Natural killer cell (primary cell): ENCODE measurements around the gene CHRD. TPM values are rescaled to one million over a fixed set of nuclear protein-coding genes. Genes with fewer than 3 reads are reported as not detected.

Source experiments
- ATAC-seq, 3 donors: fragments of 150-1000 bp in 2 of 3; fragments of 200-7000 bp in 1 of 3; cut with Tn5 transposase; 1 replicate in 1 of 3; 2 replicates in 2 of 3; pipeline ENCODE4 v1.10.0; 2021; ENCODE audit warnings: mild to moderate bottlenecking in 2 of 3, moderate library complexity in 2 of 3
- DNase-seq, 2 donors: peaks; one replicate each; pipeline versions ENCODE4 v3.0.0 to v3.0.0-alpha.2; 2013 to 2021; ENCODE audit warnings: mixed read lengths in 1 of 2
- H3K27ac ChIP-seq: one replicate; pipeline ENCODE4 v1.5.1; 2013; ENCODE audit warnings: mild to moderate bottlenecking, low read length
- H3K27me3 ChIP-seq: one replicate; pipeline ENCODE4 v1.6.1; 2013; ENCODE audit warnings: low read length; ENCODE audit not compliant: control insufficient read depth, insufficient read depth
- H3K36me3 ChIP-seq: one replicate; pipeline ENCODE4 v1.6.1; 2013; ENCODE audit warnings: low read length; ENCODE audit not compliant: control insufficient read depth, insufficient read depth
- H3K4me1 ChIP-seq: one replicate; pipeline ENCODE4 v1.6.1; 2013; ENCODE audit warnings: low read length; ENCODE audit not compliant: control insufficient read depth, insufficient read depth
- H3K4me3 ChIP-seq: one replicate; pipeline ENCODE4 v1.5.1; 2013; ENCODE audit warnings: low read length
- H3K9me3 ChIP-seq: one replicate; pipeline ENCODE4 v1.6.1; 2013; ENCODE audit warnings: low read length; ENCODE audit not compliant: control insufficient read depth, insufficient read depth
- H3K27ac Mint-ChIP-seq, 2 donors: one replicate each; pipeline ENCODE4 v1.8.0; 2022; ENCODE audit warnings: mild to moderate bottlenecking in 2 of 2, mixed read lengths in 2 of 2, moderate library complexity in 1 of 2
- H3K27me3 Mint-ChIP-seq, 2 donors: one replicate each; pipeline ENCODE4 v1.8.0; 2022; ENCODE audit warnings: low read depth in 2 of 2, mixed read lengths in 2 of 2
- H3K36me3 Mint-ChIP-seq: one replicate; pipeline ENCODE4 v1.8.0; 2022; ENCODE audit warnings: mixed read lengths
- H3K4me1 Mint-ChIP-seq, 2 donors: one replicate each; pipeline ENCODE4 v1.8.0; 2022; ENCODE audit warnings: mixed read lengths in 2 of 2
- H3K4me3 Mint-ChIP-seq: one replicate; pipeline ENCODE4 v1.8.0; 2022; ENCODE audit warnings: mild to moderate bottlenecking, moderate library complexity, mixed read lengths
- H3K9me3 Mint-ChIP-seq, 2 donors: one replicate each; pipeline ENCODE4 v1.8.0; 2022; ENCODE audit warnings: mixed read lengths in 2 of 2
- CTCF ChIP-seq: fragments of 200-600 bp; IDR thresholded peaks from one replicate; pipeline ENCODE4 v1.8.0; 2022; ENCODE audit warnings: antibody characterized with exemption
- WGBS: methylation state at CpG from one replicate; pipeline ENCODE4 v1.1.7; 2013; ENCODE audit warnings: missing lambda C conversion rate; ENCODE audit not compliant: insufficient coverage; 5-methylcytosine and 5-hydroxymethylcytosine counted together
- intact Hi-C: fragments of 100-400 bp; cut with micrococcal nuclease; formaldehyde crosslinking; loops from one replicate; pipeline ENCODE4 v1.14.2; 2022
- total RNA-seq, 4 donors: library from RNA; stranded (reverse); fragments of 120-200 nt in 1 of 4; gene quantifications; one replicate each; pipeline versions ENCODE4 v1.2.3 to v1.2.4, GENCODE V29; 2013 to 2022

The CHRD gene
- total RNA-seq, 3 donors from 2014 or later (not counting 1 experiment from before 2014, with no cell fraction given): 0.78 TPM; not detected in 2

- Mint-ChIP-seq H3K9me3 (no peaks in the 10 kb centered on the region), H3K4me1 (peaks cover 13 to 20% of the 10 kb centered on the region in 2 donors), H3K27me3 (no peaks in the 10 kb centered on the region), H3K27ac (peak overlapping the region in 1 of 2 donors; percentile 15), H3K4me3 (no peak overlapping the region), H3K36me3 (no peaks in the 10 kb centered on the region)
- intact Hi-C loops: no loop called here
- TF ChIP-seq CTCF: no peak
- no peak overlapping the region for H3K4me3 ChIP-seq
- no peaks in the 10 kb centered on the region for H3K27me3 ChIP-seq
- ATAC-seq: no peak
- no peak overlapping the region for H3K27ac ChIP-seq
- H3K36me3 ChIP-seq: peaks cover 22% of the 10 kb centered on the region
- no peak for DNase-seq
- 91% methylated on average over 3 of the region's 3 CpGs for WGBS
- H3K4me1 ChIP-seq: peaks cover 8% of the 10 kb centered on the region
- no peaks in the 10 kb centered on the region for H3K9me3 ChIP-seq
Measured at GRCh38 chr3:184368586-184369183, 11.2 kb upstream of the CHRD start.

DNA sequence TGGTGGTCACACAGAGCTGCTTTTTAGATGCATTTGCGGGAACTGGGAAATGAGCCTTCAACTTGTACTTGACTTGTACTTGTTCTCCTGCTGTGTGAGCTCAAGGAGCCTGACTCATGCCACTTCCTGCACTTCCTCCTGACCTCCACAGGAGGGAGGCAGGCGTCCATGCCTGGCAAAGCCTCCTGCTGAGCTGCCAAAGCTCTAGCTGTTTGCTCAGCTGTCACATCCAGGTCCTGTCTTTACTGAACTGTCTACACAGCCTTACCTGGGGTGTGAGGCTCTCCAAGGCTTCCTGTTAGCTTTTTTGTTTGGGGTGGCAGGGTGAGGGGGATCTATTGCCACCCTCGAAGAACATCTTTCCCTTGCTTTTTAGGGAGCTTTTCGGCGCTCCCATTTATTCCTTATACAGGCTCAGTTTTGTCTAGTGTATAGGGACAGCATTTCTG is 8.3 kb upstream of the CHRD start:
- H3K27ac ChIP-seq: no peak overlapping the region
- no peak overlapping the region for H3K4me3 Mint-ChIP-seq
- H3K4me1 ChIP-seq: no peaks in the 10 kb centered on the region
- no peaks in the 10 kb centered on the region for H3K9me3 Mint-ChIP-seq
- H3K27me3 ChIP-seq: no peaks in the 10 kb centered on the region
- intact Hi-C loops: loop anchor here (2.0 kb wide), 1 partner anchor 141 kb away; no protein-coding TSS in a partner anchor
- H3K4me1 Mint-ChIP-seq: peaks cover 0 to 5% of the 10 kb centered on the region in 2 donors
- TF ChIP-seq CTCF: peak; percentile 64
- no peak overlapping the region for H3K4me3 ChIP-seq
- WGBS: 19% methylated on average over 2 of the region's 5 CpGs
- H3K27ac Mint-ChIP-seq: peak overlapping the region in 1 of 2 donors; percentile 35
- H3K36me3 ChIP-seq: peaks cover 20% of the 10 kb centered on the region
- H3K9me3 ChIP-seq: no peaks in the 10 kb centered on the region
- H3K36me3 Mint-ChIP-seq: no peaks in the 10 kb centered on the region
- peaks cover 18 to 20% of the 10 kb centered on the region in 2 donors for H3K27me3 Mint-ChIP-seq
- DNase-seq: peak in 1 of 2 donors; percentile 79
- ATAC-seq: peak; percentile 77 to 95 (median 90)

GRCh38 chr3:184372296-184372821 is 7.5 kb upstream of the CHRD start:
- intact Hi-C loops: no loop called here
- Mint-ChIP-seq H3K27me3 (peaks cover 26 to 27% of the 10 kb centered on the region in 2 donors), H3K9me3 (no peaks in the 10 kb centered on the region), H3K4me1 (peaks cover 0 to 5% of the 10 kb centered on the region in 2 donors), H3K36me3 (no peaks in the 10 kb centered on the region), H3K4me3 (no peak overlapping the region), H3K27ac (no peak overlapping the region)
- TF ChIP-seq CTCF: no peak
- H3K27me3 ChIP-seq: no peaks in the 10 kb centered on the region
- H3K36me3 ChIP-seq: peaks cover 14% of the 10 kb centered on the region
- ATAC-seq (no peak), DNase-seq (no peak)
- no peak overlapping the region for H3K27ac ChIP-seq
- no peak overlapping the region for H3K4me3 ChIP-seq
- 80% methylated on average over 8 of the region's 8 CpGs for WGBS
- H3K4me1 ChIP-seq: no peaks in the 10 kb centered on the region
- no peaks in the 10 kb centered on the region for H3K9me3 ChIP-seq
